LNCaP clone FGC (cell line): ENCODE data around the gene GRIN2A.

ENCODE experiments used
- DNase-seq: peaks from one replicate; pipeline ENCODE4 v3.0.0-alpha.2; 2011; ENCODE audit warnings: low read depth
- H3K4me3 ChIP-seq: 2 replicates; pipeline ENCODE4 v1.5.1; 2011; ENCODE audit warnings: mild to moderate bottlenecking, low read depth, low read length, control low read depth
- TF ChIP-seq, protein P1 (sequence below): IDR thresholded peaks from 2 replicates; pipeline ENCODE4 v1.5.1; 2012; ENCODE audit warnings: mild to moderate bottlenecking; ENCODE audit not compliant: control insufficient read depth, insufficient read depth; ENCODE audit errors: extremely low read depth

GRIN2A gene

DNA sequence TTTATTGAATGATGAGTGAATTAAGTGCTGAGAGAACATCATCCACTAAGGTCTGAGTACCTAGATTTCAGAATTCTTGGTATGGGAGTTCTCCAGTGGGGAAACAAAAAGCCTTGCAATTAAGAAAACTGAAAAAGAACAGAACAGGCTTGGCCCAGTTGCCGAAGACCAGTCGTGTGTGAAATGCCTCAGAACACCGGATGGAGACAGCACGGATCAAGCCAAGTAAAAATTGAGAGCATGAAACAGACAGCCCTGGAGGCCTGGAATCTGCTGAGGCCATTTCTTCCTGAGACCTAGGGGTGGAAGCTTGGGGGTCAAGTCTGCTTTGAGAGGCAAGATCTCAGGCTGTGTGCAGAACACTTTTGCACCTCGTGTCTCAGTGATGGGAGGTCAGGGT is 43.3 kb downstream of the GRIN2A start:
- H3K4me3 ChIP-seq = no peak overlapping the region
- no peak for DNase-seq
- TF ChIP-seq, protein P1, sequence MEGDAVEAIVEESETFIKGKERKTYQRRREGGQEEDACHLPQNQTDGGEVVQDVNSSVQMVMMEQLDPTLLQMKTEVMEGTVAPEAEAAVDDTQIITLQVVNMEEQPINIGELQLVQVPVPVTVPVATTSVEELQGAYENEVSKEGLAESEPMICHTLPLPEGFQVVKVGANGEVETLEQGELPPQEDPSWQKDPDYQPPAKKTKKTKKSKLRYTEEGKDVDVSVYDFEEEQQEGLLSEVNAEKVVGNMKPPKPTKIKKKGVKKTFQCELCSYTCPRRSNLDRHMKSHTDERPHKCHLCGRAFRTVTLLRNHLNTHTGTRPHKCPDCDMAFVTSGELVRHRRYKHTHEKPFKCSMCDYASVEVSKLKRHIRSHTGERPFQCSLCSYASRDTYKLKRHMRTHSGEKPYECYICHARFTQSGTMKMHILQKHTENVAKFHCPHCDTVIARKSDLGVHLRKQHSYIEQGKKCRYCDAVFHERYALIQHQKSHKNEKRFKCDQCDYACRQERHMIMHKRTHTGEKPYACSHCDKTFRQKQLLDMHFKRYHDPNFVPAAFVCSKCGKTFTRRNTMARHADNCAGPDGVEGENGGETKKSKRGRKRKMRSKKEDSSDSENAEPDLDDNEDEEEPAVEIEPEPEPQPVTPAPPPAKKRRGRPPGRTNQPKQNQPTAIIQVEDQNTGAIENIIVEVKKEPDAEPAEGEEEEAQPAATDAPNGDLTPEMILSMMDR = no peak

DNA sequence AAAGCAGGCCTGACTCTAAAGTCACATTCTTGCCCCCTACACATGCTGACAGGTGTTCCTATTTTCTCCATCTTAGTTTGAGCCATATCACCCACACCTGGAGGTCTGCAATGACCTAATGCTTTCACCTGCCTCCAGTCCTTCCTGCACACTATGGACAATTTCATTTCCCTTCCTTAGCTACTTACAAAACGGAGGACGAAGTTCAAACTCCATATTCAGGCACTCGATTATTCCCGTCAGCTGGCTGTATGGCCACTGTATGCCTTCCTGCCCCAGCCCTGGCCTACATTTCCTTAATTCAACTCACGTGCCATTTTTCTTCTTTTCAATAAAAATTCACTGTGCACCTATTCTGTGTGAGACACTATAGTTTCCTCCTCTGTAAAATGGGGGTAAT is 44.9 kb downstream of the GRIN2A start:
- no peak for DNase-seq
- H3K4me3 ChIP-seq = no peak overlapping the region
- TF ChIP-seq, protein P1 = no peak

DNA sequence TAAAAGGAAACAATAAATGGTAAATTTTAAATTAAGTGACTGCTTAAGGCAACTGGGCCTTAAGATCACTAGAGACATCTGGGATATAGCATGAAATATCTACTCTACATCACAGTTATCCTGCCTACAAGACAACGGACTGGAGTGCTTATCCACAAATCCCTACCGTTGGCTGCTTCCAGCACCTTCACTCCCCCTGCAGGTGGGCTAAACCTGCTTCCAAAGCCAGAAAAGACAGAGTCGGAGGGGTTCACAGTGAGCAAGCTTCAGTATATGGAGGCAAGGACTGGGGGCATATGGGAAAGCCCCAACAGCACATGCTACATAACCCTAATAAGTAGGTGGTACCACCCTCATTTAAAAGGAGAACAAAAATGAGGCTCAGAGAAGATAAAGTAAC is 45.3 kb downstream of the GRIN2A start:
- no peak overlapping the region for H3K4me3 ChIP-seq
- TF ChIP-seq, protein P1 = no peak
- DNase-seq = no peak

DNA sequence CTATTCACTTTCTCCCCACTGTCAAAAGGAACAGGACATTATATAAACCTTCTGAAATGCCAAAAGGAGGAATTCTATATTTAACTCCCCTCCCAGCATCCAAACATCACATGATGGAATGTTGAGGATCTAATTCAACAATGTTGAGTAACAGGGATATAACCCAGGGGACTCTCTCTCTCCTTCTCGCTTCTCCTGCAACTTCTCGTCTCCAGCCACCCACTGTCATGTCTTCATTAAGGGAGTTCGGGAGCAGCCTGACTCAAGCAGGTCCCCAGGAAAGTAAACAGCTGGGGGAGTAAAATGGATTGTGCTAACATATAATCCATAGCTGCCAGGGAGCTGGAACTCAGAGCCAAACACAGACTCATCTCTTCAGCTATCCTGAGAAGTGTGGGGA is 51.7 kb downstream of the GRIN2A start:
- no peak for DNase-seq
- TF ChIP-seq, protein P1 = no peak
- no peak overlapping the region for H3K4me3 ChIP-seq

DNA sequence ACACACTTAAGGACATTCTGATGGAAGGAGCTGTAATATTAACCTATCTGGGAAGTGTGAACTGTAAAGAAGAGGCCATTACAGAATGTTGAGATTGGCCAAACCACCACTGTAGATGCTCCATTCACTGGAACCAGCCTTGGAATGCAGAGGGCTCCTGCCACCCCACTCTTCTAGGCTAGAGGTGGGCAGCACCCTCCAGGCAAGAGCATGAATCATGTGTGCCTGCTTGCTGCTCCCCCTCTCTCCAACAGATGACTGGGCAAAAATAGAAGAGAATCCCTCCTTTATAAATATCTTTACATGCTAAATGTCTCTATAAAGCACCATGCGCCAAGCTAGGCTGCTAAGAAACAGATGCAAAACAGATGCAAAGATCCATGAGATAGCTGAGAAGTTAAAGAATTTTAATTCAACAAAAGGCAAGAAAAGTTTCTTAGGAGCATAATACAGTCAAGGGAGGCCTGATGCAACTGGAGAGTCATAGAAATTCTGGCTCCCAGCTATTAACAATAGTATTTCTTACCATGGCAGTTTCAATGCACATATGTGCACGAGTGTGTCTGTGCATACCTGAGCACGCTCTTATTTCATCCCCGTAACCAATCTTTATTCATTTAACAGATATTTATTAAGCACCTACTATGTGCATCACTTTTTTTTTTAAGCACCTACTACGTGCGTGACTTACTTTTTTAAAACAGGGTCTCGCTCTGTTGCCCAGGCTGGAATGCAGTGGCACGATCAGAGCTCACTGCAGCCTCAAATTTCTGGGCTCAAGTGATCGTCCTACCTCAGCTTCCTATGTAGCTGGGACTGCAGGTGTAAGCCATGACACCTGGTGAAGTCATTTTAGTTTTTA is 53.6 kb downstream of the GRIN2A start:
- TF ChIP-seq, protein P1 = no peak
- no peak overlapping the region for H3K4me3 ChIP-seq
- DNase-seq = no peak

DNA sequence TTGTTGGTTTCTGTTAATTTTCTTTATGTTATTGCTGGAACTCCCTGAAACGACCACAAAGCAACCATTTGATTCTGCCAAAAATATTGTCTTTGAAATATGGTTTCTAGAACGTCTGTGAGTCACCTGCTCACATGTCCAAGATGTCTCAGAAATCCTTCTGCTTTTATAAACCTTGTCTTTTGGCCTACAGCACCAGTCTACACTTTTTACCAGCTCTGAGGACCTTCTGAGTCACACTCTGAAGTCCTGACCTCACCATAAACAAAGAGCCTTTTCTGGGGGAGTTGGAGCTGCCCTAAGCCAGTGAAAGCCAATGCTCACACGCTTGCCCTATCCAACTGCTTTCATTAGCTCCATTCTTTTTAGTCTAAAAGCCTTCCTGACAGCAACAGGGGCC is 55.5 kb downstream of the GRIN2A start:
- TF ChIP-seq, protein P1 = no peak

DNA sequence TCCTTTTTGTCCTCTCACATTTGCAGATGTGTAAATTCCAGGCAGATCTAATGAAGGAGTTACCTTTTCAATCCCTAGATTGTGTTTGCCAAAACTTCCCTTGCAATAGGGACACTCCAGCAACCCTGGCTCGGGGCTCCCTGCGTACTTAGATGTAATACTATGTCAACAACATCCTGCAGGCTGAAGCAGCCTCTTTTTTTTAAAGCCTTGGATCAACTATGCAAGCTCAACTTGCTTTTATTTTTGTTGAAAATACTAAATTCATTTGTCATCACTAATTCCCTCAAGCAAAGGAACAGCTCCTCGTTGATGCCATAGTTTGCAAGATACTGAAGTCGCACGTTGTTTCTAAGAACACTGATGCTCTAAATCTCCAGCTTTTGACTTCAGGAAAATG is 59.1 kb downstream of the GRIN2A start:
- TF ChIP-seq, protein P1 = no peak
- no peak for DNase-seq
- no peak overlapping the region for H3K4me3 ChIP-seq

More for the DNA sequence above, 55.5 kb downstream of the GRIN2A start:
- no peak for DNase-seq
- H3K4me3 ChIP-seq = no peak overlapping the region
